Measurements from ENCODE around the gene MINDY4. TPM values are rescaled to one million over a fixed set of nuclear protein-coding genes. Genes with fewer than 3 reads are reported as not detected.

The MINDY4 gene
- total RNA-seq, 1 experiment from 2014 or later = 3.6 TPM

DNA sequence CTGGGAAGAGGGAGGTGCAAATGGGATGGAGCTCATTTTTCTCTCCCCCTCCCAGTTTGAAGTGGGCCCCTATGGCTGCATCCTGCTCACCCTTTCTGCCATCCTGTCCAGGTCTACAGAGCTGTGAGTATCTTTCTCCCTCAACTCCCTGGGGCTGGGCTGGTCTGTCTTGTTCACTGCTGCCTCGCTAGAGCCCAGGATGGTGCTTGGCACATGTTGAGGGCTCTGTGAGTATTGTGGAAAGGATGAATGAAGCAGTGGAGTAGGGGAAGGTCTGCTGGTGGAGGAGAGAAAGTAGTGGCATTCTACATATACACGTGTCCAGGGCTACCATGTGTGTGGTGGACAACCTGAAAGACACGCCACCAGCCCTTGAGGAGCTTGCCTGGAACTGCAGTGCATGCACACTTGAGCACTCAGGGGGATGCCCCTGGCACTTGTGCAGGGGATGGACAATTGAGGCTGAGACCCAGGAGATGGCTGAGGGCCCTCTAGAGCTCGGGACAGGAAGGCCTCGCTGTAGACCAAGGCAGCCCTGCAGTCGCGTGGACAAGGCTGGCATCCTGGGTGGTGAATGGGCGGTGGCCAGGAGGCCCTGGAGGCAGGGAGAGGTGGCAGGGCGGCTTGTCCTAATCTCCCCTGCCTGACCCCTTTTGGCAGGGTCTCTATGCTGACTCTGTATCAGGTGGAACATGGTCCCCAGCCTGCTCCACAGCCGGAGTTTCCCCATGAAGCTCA, 88.2 kb downstream of the MINDY4 start:
- no peak for DNase-seq (ENCODE audit: low read depth)
- in situ Hi-C loops (cut with HindIII; ENCODE audit: low pct_unique_long_range_greater_than_20kb, low sequenced_read_pairs) = no loop called here

DNA sequence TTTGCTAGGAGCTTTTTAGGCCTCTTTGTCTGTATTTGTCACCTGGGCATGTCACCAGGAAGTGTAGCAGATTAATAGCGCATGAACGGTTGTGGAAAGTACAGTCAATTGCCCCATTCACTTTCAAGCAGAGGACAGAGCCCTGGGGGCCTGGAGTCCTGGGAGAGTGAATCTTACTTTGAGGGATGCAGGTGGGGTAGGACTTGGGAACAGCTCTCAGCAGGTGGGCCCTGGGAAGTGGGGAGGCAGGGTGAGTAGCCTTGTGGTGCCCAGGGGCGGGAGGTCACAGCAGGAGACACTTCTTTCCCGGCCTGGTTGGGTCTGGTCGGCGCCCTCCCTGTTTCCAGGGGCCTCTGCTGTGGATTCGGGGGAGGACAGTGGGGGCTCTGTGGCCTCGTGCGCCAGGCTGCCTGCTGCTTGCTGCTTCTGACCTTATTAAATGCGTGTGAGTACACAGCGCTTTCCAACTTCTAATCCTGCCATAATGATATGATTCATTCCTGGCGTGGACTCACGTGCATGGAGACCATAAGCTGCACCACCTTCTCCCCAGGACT, 88.8 kb downstream of the MINDY4 start:
- in situ Hi-C loops (cut with HindIII; ENCODE audit: low pct_unique_long_range_greater_than_20kb, low sequenced_read_pairs) = no loop called here
- peak; percentile 15 for DNase-seq (ENCODE audit: low read depth)

DNA sequence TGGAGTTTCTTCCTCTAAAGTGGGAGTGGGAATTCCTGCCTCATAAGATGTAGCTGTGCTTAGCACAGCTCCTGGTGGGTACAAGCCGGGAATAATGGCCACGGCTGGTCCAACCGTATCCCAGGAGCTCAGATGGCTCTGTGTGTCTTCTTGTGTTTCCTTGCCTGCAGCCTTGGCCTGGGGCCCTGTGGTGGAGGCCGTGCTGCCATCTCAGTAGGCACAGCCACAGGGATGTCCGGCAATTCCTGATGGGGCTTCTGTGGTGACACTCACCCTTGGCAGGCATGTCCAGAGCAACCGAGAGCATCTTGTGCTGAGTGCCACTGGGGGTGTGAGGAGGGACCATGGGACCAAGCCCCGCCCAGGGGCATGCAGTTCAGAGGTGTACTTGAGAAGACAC, 90.4 kb downstream of the MINDY4 start:
- in situ Hi-C loops (cut with HindIII; ENCODE audit: low pct_unique_long_range_greater_than_20kb, low sequenced_read_pairs) = no loop called here
- DNase-seq (ENCODE audit: low read depth) = no peak

DNA sequence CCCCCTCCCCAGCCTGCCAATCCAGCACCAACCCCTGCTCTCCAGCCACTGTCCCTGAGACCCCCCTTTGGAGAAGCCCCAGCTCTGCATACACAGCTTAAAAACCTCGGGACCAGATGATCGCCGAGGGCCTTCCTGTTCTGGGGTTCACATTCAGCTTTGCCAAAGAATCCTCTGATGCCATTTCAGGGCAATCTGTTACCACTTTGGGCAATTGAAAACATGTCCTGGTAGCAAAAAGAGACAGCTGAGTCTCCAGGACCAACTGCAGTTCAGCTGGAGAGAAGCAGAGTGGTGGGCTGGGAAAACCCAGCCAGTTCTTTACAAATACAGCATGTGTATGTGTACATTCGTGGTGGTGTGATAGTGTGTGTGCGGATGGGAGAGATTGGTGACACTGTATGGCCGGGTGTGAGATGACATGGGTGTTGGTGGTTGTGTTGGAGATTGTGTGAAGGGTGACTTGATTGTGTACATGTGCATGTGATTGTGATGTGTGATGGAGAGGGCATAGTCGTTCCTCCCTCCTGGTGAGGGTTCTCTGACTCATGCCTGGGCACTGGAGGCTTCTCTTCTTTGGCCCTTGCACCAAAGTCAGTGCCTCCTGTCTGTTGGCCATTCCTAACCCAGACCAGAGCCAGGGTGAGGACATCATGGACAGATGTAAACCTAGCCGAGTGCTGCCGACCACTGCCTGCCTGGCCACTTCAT, 91.9 kb downstream of the MINDY4 start:
- in situ Hi-C loops (cut with HindIII; ENCODE audit: low pct_unique_long_range_greater_than_20kb, low sequenced_read_pairs) = no loop called here
- DNase-seq (ENCODE audit: low read depth) = no peak

DNA sequence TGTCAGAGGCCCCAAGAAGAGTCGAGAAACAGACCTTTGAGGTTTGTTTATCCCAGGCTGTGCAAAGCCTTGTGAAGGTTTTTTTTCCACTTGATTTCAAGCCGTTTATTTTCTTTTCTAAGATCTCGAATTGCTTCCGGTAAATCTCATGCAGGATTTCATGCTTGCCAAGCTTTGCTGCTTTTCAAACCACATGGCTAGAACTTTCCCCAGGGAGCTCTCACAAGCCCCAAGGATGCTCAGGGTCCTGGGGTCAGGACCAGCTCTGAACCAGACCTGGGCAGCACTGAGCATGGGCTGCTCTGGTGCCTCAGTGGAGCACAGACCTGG, 92.5 kb downstream of the MINDY4 start:
- no peak for DNase-seq (ENCODE audit: low read depth)
- in situ Hi-C loops (cut with HindIII; ENCODE audit: low pct_unique_long_range_greater_than_20kb, low sequenced_read_pairs) = no loop called here

DNA sequence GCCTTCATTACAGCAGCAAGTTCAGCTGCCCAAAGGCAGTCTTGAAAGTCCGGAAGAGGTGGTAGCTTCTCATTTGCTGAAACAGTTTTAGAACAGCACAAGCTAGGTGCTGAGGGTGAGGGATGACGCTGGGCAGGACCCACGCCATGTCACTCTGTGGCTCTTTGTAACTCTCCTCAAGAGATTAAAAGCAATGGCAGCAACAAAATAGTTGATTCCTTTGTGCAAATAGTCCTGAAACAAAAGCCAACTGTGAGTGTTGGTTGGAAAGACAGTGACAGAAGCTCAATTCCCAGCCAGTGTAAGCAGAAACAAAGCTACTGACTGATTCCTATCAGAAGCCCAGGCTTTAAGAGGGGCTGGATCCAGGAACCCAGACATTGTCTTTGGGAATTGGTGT, 92.9 kb downstream of the MINDY4 start:
- DNase-seq (ENCODE audit: low read depth) = no peak
- in situ Hi-C loops (cut with HindIII; ENCODE audit: low pct_unique_long_range_greater_than_20kb, low sequenced_read_pairs) = no loop called here

DNA sequence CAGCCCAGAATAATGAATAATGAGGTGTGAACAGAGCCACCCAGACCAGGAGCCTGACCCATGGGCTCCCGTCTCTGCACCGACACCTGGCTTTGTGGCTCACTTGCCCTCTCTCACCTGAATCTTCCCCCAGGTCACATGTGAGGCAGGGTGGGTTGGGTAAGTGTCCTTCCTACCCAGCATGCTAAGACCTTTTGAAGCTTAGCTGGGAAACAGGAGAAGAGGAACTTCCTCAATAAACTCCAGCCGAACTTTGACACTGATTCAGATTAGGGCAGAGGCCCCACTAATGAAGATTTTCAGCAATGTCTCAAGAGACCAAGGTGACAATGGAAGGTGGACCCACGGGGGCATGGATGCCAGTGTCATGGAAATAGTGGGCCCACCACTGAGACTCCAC, 93.9 kb downstream of the MINDY4 start:
- in situ Hi-C loops (cut with HindIII; ENCODE audit: low pct_unique_long_range_greater_than_20kb, low sequenced_read_pairs) = no loop called here
- DNase-seq (ENCODE audit: low read depth) = no peak

DNA sequence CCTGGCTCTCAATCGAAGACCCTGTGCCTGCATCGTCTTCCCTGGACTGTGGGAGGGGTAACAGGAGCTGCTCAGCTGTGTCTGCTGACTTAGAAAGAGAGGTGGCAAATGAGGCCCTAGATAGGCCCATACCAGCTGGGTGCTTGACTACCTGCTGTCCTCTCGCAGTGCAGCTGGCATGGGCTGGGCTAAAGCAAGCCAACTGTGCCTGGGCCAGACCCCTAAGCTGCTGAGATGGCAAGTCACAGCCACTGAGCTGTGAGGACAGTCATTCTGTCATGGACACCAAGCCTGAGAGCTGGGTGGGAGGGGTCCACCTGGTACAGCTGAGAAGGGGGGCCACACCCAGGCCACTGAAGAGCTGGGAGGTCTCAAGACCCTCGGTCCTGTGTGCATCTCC, 94.6 kb downstream of the MINDY4 start:
- DNase-seq (ENCODE audit: low read depth) = no peak

DNA sequence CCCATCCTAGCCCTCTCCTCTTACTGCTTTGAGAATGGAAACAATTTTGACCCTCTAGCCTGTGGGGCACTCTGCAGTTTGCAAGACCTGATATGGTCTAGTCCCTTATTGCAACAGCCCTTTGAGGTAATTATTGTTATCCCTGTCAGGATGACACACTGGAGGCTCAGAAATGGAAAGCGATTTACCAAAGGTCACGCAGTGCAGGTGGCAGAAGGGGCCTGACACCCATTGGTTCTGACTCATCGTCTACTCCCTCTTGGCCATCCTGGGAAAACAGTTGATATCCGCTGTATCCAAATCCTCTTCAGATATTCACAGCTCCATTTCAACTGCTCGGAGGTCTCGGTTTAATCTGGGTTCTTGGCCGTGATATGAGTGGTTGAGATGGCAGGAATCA, 95.7 kb downstream of the MINDY4 start:
- no peak for DNase-seq (ENCODE audit: low read depth)
- in situ Hi-C loops (cut with HindIII; ENCODE audit: low pct_unique_long_range_greater_than_20kb, low sequenced_read_pairs) = no loop called here

More for the DNA sequence above, 94.6 kb downstream of the MINDY4 start:
- in situ Hi-C loops (cut with HindIII; ENCODE audit: low pct_unique_long_range_greater_than_20kb, low sequenced_read_pairs) = no loop called here

DNA sequence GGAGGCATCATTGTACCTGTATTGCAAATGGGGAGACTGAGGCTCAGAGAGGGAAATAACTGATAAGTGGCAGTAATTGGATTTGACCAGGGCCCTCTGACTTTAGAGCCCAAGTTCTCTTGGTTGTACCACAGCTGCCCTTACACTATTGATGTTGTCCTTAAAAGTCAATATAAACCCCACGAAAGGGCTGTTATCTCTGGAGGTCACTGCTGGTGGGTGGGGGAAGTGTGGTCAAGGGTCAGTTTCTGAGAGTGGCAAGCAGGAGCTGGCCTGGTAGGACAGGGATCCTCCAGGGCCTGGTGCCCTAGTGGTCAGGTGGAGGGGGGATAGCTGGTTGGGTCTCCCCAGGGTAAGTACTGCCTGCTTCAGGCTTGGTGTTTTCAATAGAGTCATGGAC, 96.3 kb downstream of the MINDY4 start:
- no peak for DNase-seq (ENCODE audit: low read depth)
- in situ Hi-C loops (cut with HindIII; ENCODE audit: low pct_unique_long_range_greater_than_20kb, low sequenced_read_pairs) = no loop called here

DNA sequence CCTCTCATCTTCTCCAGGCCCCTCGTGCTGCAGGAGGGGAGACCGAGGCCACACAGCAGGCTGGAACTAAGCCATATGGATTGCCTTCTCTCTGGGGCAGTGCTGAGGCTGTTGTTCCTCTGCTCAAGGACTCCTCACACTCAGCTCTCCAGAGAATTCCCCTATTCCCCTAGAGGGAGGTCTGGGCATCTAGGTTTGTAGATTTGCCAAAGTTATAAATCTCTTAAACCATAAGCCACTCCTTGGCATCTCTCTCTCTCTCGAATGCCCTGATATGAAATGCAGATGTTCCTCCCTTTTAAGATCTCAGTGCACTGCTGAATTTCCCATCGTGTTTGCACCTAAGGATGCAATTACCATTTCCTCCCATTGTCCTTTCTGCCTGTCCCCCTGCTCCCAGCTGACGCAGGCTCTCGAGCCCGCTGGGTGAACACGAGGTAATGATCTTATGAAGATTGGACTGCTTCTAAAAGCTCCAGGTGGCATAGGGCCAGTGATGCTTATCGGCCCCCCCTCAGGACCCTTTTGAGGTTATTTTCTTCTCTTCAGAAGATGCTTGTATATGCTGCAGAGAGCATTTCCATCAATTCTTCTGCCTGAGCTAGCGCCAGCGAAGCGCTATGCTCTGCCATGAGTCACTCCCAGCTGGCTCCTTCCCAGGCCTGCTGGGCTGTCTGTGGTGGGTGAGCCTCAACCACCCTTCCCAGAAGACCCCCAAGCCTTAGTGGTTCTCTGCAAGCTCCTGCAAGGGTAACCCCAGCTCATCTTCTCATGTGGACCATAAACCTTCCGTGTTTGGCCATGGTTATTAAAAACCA, 98.8 kb downstream of the MINDY4 start:
- no peak for DNase-seq (ENCODE audit: low read depth)
- in situ Hi-C loops (cut with HindIII; ENCODE audit: low pct_unique_long_range_greater_than_20kb, low sequenced_read_pairs) = no loop called here

DNA sequence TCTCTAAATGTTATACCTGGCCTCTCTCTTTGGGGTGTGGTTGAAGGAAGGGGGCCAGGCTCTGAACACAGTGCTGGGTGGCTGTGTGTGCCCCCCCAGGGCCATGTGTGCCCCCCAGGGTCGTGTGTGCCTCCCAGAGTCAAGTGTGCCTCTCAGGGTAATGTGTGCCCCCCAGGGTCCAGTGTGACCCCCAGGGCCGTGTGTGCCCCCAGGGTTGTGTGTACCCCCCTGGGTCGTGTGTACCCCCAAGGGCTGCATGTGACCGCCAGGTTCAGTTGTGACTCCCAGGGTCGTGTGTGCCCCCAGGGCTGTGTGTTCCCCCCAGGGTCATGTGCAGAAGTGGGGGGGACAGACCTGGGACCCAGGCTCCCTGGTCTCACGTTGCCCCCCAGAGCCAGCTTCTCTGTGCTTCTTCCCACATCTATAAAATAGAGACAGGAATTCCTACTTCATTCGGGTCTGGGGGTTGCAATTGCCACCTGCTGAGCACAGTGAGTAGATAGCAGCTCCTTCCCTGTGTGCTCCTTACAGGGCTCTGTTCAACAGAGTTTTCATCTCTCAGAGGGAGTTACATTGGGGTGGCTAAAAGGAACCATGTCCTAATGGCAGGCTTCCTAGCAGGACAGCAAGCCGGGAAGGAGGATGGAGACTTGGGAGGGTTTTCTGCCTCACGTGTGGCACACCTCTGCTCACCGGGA, 99.8 kb downstream of the MINDY4 start:
- in situ Hi-C loops (cut with HindIII; ENCODE audit: low pct_unique_long_range_greater_than_20kb, low sequenced_read_pairs) = no loop called here
- DNase-seq (ENCODE audit: low read depth) = no peak

DNA sequence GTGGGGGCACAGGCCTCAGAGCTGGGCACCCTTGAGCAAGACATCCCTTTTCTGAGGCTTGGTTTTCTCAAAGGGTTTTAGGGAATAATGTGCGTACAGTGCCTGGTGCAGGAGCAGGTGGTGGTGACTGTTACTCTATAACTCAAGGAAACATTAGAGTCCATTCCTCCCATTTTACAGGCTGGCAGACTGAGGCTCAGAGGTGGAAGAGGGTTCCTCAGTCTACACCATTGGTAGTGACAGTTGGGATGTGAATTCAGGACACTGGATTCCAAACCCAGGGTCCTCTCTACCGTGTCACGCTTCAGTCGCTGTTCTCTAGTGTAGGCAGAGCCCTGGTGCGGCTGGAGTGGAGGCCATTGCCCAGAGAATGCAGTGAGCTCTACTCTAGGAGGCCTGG, 100.4 kb downstream of the MINDY4 start:
- DNase-seq (ENCODE audit: low read depth) = no peak
- in situ Hi-C loops (cut with HindIII; ENCODE audit: low pct_unique_long_range_greater_than_20kb, low sequenced_read_pairs) = no loop called here

DNA sequence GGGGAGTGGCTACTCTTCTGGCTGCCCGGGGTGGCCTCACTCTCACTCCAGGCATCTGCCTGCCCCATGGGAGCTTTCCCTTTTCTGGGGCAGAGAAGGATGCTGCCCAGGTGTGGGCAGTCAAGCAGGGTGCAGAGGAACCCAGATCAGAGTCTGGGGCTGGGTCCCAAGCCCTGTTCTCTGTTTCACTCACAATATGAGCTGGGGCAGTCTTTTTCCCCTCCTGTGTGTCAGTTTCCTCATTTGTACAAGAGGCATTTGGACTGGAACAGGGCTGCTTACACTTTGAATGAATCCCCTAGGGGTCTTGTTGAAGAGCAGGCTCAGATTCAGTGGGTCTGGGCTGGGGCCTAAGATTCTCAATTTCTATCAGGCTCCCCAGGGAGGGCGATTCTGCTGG, 102.0 kb downstream of the MINDY4 start:
- in situ Hi-C loops (cut with HindIII; ENCODE audit: low pct_unique_long_range_greater_than_20kb, low sequenced_read_pairs) = no loop called here
- DNase-seq (ENCODE audit: low read depth) = no peak

DNA sequence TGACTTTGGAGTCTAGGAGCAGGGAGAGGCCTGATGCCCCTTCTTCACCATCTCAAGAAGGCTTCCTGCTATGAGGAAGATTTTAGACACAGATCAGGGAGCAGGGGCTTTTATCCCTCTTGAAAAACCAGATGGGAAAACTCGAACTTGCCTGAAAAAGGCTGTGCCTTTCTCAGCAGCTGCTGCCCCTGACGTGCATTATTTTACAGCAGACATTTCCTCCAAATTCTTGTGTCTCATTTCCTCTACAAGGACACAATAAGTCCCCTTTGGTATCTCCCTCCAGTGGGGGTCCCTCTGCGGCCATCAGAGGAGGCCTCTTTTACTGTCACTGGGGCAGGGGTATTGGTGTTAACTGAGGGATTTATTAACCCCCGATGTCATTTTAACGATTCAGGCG, 102.4 kb downstream of the MINDY4 start:
- DNase-seq (ENCODE audit: low read depth) = no peak
- in situ Hi-C loops (cut with HindIII; ENCODE audit: low pct_unique_long_range_greater_than_20kb, low sequenced_read_pairs) = no loop called here

DNA sequence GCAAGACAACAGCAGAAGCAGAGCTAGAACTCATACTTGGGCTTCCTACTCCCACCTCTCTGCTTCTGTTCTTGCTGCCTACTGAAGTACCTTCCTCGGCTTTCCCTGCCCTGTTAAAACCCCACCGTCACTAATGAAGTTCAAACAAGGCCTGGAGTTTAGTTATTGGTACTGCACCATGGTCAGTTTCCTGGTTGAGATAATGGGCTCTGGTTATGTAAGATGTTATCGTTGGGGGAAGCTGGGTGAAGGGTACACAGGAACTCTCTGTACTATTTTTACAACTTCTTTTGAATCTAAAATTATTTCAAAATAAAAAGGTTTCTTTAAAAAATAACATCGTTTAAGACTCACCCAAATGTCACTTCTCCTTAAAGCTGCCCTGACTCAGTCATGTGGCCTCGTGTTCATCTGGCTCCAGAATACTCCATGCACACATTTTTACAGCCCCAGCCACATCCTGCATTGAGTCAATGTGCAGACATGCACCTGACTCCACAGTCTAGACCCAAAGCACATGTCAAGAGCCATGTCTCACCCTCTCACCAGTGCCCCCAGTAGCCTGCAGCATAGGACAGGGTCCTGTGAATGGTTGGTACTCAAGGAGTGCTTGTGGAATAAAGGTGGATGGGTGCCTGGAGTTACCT, 103.6 kb downstream of the MINDY4 start:
- in situ Hi-C loops (cut with HindIII; ENCODE audit: low pct_unique_long_range_greater_than_20kb, low sequenced_read_pairs) = no loop called here
- no peak for DNase-seq (ENCODE audit: low read depth)

DNA sequence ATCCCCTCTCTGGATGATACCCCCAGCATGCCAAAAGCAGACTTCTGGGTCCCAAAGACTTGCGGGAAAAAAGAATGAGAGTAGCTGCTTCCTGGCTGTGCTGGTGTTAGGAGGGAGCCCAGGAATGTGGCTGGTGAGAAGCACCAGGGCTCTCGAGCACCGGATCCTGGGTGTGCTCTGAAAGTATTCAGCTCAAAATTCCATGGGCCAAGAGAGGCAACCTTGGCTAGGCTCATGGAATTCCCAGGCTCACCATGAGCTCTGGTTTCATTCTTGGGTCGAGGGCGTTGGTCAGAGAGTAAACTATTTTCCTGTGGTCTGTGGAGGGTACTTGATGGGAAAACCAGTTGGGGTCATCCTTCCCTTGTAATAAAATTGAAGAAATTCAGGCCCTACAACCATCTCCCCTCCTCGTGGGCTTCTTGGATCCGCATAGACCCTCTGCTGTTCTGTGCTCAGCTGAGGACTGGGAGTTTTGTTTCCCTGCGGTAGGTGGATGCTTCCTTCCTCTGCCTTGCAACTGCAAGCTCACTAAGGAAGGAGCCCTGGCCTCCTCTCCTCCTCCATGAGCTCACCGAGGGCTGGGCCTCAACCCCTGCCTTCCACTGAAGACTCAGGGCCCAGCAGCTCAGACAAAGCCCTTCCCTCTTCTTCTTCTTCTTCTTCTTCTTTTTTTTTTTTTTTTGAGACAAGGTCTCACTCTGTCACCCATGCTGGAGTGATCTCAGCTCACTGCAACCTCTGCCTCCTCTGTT, 106.0 kb downstream of the MINDY4 start:
- DNase-seq (ENCODE audit: low read depth) = no peak
- in situ Hi-C loops (cut with HindIII; ENCODE audit: low pct_unique_long_range_greater_than_20kb, low sequenced_read_pairs) = no loop called here
